ENCODE results near the gene TRIM40.

DNA sequence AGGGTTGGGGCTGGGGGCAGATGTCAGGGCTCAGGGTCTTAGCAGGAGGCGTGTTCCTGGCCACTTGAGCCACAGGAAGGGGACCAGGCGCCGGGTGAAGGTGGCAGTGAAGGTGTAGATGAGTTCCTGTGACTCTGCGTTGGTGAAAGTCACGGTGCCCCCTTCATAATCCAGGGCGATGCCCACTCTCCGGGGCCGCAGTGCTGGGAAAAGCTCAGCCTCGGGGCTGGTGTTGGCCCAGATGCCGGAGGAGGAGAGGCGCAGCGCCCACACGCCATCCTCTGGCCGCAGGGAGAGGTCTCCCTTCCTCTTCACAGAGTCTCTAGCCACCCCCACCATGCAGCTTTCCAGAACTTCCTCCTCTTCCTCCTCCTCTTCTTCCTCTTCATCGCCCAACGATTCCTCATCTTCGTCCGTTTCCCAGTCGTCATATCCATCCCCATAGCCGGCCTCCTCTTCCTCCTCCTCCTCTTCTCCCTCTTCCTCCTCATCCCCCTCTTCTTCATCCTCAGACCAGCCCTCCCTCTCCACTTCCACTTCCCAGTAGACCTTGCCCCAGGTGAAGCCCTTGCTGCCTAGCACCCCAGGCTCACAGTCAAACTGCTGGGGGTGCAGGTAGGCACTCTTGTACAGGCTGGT is 50.0 kb downstream of the TRIM40 start:
- 0 out of 2 replicates have a peak, but pooled peaks have one; percentile 38 for TF ChIP-seq POLR2AphosphoS5 (IDR thresholded peaks at IDR 0.05; ENCODE audit: low read depth, low read length)
- no peak; the same call in 1 of the 2 replicates for TF ChIP-seq POLR2A (IDR thresholded peaks at IDR 0.05; ENCODE audit: low read depth, low read length)
- TF ChIP-seq TAF1 (IDR thresholded peaks at IDR 0.05; ENCODE audit: borderline replicate concordance, low read depth, low read length): no peak

All from GM12892 (cell line).